Stimulated activated CD4-positive, alpha-beta T cell treated with anti-CD3 and anti-CD28 coated beads, Interleukin-1b, Interleukin-23, amount 100 ng/mL, for 48 hours (primary cell): ENCODE measurements around the gene CLEC1A.
"Not testable (repeated sequence)": the region's sequence is repeated elsewhere in the genome, so short reads cannot be mapped to it uniquely, and the experiment has no call there.

Experiments used
- DNase-seq: peaks from one replicate; pipeline ENCODE4 v3.0.0-alpha.2; 2020

The CLEC1A gene

GRCh38 chr12:10042167-10042566 is 56.6 kb downstream of the CLEC1A start:
- DNase-seq = no peak

DNA sequence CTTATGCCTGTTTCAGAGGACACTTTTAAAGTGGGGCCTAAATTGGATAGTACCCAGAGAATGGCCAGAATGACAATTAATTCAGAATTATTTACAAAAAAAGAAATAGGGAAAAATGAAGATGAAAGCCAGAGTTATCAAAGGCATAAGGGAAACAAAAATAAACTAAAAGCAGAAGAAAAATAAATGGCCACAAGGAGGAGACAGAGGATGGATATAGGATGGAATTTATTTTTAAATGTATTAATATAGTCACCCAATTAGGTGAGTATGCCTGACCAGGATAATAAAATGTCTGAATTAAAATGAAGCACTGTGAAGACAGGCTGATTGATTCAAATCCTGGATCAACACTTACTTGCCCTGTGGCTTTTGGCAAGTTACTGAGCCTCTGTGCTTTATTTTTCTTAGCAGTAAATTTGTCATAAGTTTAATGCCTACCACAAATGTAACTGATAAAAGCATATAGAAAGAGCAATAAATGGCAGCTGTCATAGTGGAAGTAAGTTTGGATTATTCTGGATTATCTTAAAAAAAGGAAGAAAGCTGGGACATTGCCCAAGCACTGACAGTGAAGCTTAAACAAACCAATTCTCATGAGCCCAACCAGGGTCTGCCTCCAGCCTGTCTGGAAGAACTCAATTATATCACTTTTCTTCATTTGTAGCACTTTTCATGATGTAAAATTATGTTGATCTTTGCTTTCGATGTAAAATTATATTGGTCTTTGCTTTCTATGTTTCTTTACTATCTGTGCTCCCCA is 64.8 kb downstream of the CLEC1A start:
- no peak for DNase-seq

DNA sequence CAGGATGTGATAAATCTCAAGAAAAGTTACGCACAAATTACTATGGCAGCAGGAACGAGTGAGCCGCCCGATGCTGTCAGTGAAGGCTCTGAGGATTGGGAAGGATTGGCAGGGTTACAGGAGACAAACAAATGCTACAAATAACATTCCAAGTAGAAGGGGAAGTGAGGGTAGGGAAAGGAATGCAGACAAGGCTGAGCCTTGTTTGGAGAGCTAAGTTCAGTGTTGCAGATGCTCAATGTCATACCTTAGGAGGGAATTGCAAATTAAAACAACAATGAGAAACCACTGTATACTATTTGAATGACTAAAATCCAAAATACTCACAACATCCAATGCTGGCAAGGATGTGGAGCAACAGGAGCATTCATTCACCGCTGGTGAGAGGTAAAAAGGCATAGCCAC is 67.0 kb downstream of the CLEC1A start:
- DNase-seq = no peak

GRCh38 chr12:10031321-10031720 is 67.5 kb downstream of the CLEC1A start:
- no peak for DNase-seq

- DNase-seq = no peak
These were observed 68.3 kb downstream of the CLEC1A start, which contains the start of gene CLEC9A for GRCh38 chr12:10030446-10030845. CLEC9A (plus strand) TSS chr12:10030682; CDS start chr12:10052688, 22,006 bp downstream.

GRCh38 chr12:10027721-10028120 is 71.1 kb downstream of the CLEC1A start:
- no peak for DNase-seq

DNA sequence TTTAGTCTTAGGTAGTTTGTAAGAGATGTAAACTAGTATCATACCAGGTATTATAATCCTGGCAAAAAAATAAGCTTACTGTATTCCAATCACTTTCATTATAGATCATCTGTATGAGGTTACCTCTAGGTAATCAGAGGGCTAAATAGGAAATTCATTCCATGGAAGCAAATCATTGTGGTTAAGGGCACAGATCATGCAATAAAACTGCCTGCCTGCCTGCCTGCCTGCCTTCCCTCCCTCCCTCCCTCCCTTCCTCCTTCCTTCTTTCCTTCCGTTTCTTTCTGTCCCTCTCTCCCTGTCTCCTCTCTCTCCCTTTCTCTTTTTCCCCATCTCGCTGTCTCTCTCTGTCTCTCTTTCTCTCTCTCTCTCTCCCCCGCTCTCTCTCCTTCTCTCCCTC is 71.5 kb downstream of the CLEC1A start:
- DNase-seq = no peak

GRCh38 chr12:10026666-10027065 is 72.1 kb downstream of the CLEC1A start:
- DNase-seq = not testable (repeated sequence)

- DNase-seq = no peak
These were observed 73.5 kb downstream of the CLEC1A start for GRCh38 chr12:10025236-10025635.

- no peak for DNase-seq
These were observed 77.4 kb downstream of the CLEC1A start for GRCh38 chr12:10021342-10021741.
